ENCODE measurements around the gene MAPK9.

The MAPK9 gene

DNA sequence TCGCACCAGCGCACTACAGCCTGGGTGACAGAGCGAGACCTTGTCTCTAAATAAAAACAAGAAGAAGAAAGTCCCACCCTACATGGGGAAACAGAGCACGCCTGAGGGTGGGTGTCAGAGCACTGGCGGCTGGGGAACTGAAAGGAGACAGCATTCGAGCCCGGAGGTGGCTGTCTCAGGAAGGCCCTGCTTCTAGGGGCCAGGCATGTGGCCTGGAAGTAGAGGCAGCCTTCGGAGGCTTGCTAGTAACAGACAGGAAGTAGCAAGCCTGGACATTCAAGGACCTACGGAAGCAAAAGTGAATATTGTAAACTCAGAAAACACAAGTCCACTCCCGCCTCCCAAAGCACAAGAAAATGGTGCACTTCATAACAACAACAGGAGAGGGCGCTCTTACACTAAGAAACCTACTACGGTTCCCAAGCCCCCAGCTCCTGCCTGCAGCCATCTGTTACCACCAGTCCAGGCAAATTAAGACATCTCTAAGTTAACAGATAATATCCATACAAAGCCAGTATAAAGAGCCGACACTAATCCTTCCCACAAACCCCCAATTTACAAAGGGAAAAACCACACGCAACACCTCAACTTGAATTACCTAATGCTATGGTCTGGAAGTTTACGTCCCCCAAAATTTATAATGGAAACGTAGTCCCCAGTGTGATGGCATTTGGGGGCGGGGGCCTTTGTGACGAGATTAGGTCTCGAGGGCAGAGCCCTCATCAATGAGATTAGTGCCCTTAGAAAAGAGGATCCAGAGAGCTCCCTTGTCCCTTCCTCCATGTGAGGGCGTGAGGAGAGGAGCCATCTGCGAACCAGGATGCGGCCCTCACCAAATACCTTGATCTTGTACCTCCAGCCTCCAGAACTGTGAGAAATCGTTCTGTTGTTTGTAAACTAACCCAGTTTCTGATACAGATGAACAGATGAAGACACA lies 90.6 kb downstream of the MAPK9 start:
- DNase-seq: no peak

DNA sequence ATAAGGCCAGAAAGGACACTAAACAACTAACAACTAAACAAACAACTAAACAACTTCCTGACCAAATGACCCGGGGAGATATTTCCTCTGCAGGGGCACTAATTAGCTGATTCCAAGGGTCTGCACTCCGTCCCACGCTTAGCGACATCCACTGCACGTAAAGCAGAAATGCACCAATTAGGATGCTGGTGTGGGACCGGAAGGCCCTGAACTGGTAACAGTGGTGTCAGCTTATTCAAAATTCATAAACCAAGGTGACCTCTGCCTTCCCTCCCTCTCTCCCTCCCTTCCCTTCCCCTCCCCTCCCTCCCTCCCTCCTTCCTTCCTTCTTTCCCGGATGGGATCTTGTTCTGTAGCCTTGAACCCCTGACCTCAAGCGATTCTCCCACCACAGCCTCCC lies 92.5 kb downstream of the MAPK9 start:
- no peak for DNase-seq

DNA sequence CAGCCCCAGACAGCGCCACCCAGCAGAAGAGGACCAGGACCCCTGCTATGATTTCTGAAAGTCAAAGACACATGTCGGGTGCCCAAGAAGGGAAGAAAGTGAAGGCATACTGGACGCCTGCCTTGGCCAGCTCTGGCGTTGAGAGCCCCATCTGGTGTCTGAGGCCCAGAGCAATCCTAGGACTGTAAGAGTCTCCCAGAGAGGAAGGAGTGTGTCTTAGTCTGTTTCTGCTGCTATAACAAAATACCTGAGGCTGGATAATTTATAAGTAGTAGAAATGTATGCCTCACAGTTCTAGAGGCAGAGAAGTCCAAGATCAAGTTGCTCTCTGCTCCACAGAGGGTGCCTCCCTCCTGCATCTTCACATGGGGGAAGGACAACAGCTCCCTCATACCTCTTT lies 93.7 kb downstream of the MAPK9 start:
- DNase-seq: no peak

DNA sequence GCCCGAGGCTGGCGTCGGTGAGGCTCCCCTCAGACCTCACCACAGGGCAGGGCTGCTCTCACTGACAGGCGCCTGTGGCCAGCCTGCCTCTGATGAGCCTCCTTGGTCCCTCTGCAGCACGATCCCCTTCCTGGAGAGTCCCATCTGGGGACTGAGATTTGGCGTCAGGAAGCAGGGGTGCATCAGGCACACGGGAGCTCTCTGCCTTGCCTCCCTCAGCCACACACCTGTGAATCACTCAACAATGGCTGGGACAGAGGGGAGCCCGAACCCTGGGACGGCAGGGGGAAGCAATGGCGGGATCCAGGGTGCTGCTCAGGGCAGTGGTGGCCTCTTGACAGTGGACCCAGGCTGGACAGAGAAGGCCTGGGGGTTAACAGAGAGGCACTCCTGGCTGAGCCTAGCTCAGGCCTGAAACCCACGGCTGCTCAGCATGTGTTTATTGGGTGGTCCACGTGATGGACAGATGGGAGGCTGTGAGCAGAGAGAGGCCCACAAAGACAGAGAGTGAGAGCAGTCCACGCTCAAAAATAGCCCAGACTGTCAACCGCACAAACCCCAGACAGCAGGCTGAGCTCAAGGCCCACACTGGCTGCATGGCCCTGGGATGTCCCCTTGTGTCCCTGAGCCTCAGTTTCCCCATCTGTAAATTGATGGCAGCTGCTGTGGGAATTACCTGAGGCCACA lies 94.7 kb downstream of the MAPK9 start:
- DNase-seq: no peak

DNA sequence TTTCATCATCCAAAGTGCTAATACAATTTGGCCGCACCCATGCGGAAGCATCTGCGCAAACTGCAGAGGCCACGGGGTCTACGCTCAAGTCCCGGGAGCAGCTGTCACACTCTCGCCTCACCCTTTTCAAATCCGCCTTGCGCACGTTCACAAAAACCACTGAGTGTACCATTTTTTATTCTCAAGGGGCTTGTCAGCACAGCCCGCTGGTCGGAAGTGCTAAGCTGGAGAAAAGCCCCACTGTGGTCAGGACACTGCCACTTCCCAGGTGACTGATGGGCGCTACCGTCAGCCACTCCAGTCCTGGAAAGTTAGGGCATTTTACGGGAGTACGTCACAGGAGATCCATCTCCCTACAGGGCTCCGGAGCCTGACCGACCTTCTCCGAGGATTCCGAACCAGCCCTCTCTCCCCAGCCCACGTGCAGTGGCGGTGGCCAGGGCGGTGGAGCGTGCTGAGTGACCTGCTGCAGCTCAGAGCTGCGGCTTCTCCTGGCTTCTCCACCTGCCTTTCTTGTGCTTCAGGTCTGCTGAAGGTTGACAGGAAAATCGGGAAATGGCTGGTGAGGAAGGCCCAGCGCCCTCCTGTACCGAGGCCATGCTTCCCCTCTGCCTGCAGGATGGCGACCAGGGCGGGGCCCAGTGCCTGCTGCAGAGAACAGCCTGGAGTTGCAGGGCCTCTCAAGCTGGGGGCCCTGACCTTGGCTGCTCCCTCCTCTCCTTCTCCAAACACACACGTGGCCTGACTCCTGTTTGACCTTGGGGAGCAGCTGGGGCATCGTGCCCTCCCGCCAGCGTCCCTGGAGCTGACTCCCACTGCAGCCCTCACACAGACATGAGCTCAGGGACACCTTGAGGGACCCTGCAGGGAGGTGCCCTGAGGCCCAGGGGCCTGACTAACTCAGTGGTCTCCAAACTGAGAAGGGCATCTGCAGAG lies 97.2 kb downstream of the MAPK9 start:
- DNase-seq: no peak

DNA sequence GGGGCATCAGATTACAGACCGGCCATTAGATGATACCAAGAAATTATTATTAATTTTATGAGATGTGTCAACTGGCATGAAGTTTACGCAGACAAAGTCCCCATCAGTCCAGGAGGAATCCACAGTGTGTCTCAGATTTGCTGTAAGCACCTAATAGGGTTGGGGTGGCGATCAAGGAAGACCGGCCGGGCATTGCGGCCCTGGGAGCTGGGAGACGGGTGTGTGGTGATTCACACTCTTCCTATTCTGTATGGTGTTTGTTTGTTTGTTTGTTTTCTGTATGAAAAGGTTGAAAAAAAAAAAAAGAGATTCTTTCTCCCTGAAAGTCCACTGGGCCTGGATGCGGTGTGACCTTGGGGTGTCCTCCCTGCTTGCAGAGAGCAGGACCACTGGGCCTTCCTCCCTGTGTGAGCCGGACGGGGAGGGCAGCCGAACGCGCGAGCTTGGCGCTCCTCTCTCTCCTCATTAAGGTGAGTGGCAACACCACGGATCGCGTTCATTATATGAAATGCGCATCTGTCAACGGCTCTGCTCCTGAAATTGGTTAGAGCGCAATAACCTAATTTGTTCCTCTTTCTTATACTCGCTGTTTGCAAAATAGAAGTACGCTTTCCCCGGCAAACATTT lies 98.0 kb downstream of the MAPK9 start:
- DNase-seq: no peak

DNA sequence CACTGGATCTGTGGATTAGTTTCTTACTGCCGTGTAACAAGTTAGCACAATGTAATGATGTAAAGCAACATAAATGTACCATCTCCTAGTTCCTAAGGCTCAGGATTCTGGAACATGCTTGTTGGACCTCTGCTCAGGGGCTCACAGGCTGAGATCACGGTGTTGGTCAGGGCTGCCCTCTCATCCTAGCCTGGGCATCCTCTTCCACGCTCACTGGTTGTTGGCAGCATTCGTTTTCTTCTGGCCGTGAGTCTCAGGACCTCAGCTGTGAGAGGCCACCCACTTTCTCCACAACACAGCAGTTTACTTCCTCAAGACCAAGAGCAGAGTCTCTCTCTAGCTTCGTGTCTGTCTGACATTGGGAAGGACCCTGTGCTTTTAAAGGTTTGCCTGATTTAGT lies 100.2 kb downstream of the MAPK9 start:
- no peak for DNase-seq

DNA sequence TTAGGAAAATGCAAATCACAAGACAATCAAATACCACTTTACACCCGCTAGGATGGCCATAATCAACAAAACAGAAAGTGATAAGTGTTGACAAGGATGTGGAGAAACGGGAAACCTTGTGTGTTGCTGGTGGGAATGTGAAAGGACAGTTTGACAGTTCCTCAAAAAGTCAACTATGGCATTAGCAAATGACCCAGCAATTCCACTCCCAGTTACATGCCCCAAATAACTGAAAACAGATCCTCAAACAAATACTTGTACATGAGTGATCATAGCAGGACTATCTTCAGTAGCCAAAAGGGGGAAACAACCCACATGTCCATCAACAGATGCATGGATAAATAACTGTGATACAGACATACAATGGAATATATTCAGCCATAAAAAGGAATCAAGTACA lies 104.1 kb downstream of the MAPK9 start:
- no peak for DNase-seq
